IPS-15b (cell line): ENCODE measurements around the gene GRIK5.
"Not testable (repeated sequence)": the region's sequence is repeated elsewhere in the genome, so short reads cannot be mapped to it uniquely, and the experiment has no call there.

ENCODE experiments used
- H3K27me3 ChIP-seq: one replicate; pipeline ENCODE4 v1.6.1; 2013; ENCODE audit warnings: low read length; ENCODE audit not compliant: control insufficient read depth, insufficient read depth
- H3K36me3 ChIP-seq: one replicate; pipeline ENCODE4 v1.6.1; 2013; ENCODE audit warnings: low read length; ENCODE audit not compliant: control insufficient read depth, insufficient read depth
- H3K4me1 ChIP-seq: one replicate; pipeline ENCODE4 v1.6.1; 2013; ENCODE audit warnings: mild to moderate bottlenecking, low read length; ENCODE audit not compliant: control insufficient read depth, insufficient read depth
- H3K4me3 ChIP-seq: one replicate; pipeline ENCODE4 v1.5.1; 2013; ENCODE audit warnings: low read depth, low read length
- H3K9ac ChIP-seq: one replicate; pipeline ENCODE4 v1.6.1; 2013; ENCODE audit warnings: low read depth, mild to moderate bottlenecking, low read length
- H3K9me3 ChIP-seq: one replicate; pipeline ENCODE4 v1.6.1; 2013; ENCODE audit warnings: mild to moderate bottlenecking, low read length; ENCODE audit not compliant: control insufficient read depth, insufficient read depth

GRIK5 gene

GRCh38 chr19:42018503-42019193 lies 51.4 kb downstream of the GRIK5 start:
- Histone ChIP-seq H3K9ac (no peak overlapping the region), H3K27me3 (no peaks in the 10 kb centered on the region), H3K9me3 (no peaks in the 10 kb centered on the region), H3K36me3 (peaks cover 21% of the 10 kb centered on the region), H3K4me3 (no peak overlapping the region), H3K4me1 (no peaks in the 10 kb centered on the region)

GRCh38 chr19:42017040-42017439 lies 53.0 kb downstream of the GRIK5 start:
- H3K27me3 ChIP-seq, result no peaks in the 10 kb centered on the region
- H3K4me3 ChIP-seq, result no peak overlapping the region
- peaks cover 10% of the 10 kb centered on the region for H3K36me3 ChIP-seq
- no peaks in the 10 kb centered on the region for H3K4me1 ChIP-seq
- H3K9ac ChIP-seq, result no peak overlapping the region
- no peaks in the 10 kb centered on the region for H3K9me3 ChIP-seq

GRCh38 chr19:42012747-42013146 lies 57.3 kb downstream of the GRIK5 start:
- not testable (repeated sequence) for H3K9me3 ChIP-seq, H3K36me3 ChIP-seq, H3K4me1 ChIP-seq, H3K4me3 ChIP-seq, H3K27me3 ChIP-seq, H3K9ac ChIP-seq

GRCh38 chr19:42010245-42011126 lies 59.5 kb downstream of the GRIK5 start:
- H3K4me1 ChIP-seq, result no peaks in the 10 kb centered on the region
- H3K4me3 ChIP-seq, result no peak overlapping the region
- no peak overlapping the region for H3K9ac ChIP-seq
- no peaks in the 10 kb centered on the region for H3K27me3 ChIP-seq
- peaks cover 11% of the 10 kb centered on the region for H3K36me3 ChIP-seq
- no peaks in the 10 kb centered on the region for H3K9me3 ChIP-seq

- Histone ChIP-seq H3K27me3 (no peaks in the 10 kb centered on the region), H3K9ac (no peak overlapping the region), H3K36me3 (peaks cover 20% of the 10 kb centered on the region), H3K9me3 (no peaks in the 10 kb centered on the region), H3K4me1 (no peaks in the 10 kb centered on the region), H3K4me3 (no peak overlapping the region)
Observed at GRCh38 chr19:42006569-42006968, 63.4 kb downstream of the GRIK5 start.

- H3K27me3 ChIP-seq, result peaks cover 5% of the 10 kb centered on the region
- H3K9ac ChIP-seq, result no peak overlapping the region
- H3K4me3 ChIP-seq, result no peak overlapping the region
- peaks cover 20% of the 10 kb centered on the region for H3K36me3 ChIP-seq
- no peaks in the 10 kb centered on the region for H3K4me1 ChIP-seq
- no peaks in the 10 kb centered on the region for H3K9me3 ChIP-seq
Observed at GRCh38 chr19:42005504-42005903, 64.5 kb downstream of the GRIK5 start.

- no peak overlapping the region for H3K4me3 ChIP-seq
- peaks cover 20% of the 10 kb centered on the region for H3K36me3 ChIP-seq
Observed at GRCh38 chr19:42003506-42004294, 66.3 kb downstream of the GRIK5 start.

GRCh38 chr19:41999878-42000208 lies 70.2 kb downstream of the GRIK5 start:
- Histone ChIP-seq H3K27me3 (peaks cover 48% of the 10 kb centered on the region), H3K4me1 (peaks cover 3% of the 10 kb centered on the region), H3K4me3 (no peak overlapping the region), H3K9ac (no peak overlapping the region), H3K36me3 (peaks cover 6% of the 10 kb centered on the region), H3K9me3 (no peaks in the 10 kb centered on the region)

More at GRCh38 chr19:42003506-42004294, 66.3 kb downstream of the GRIK5 start:
- H3K27me3 ChIP-seq, result peaks cover 20% of the 10 kb centered on the region
- H3K9ac ChIP-seq, result no peak overlapping the region
- H3K4me1 ChIP-seq, result peaks cover 3% of the 10 kb centered on the region
- no peaks in the 10 kb centered on the region for H3K9me3 ChIP-seq

GRCh38 chr19:41999071-41999877 lies 70.7 kb downstream of the GRIK5 start:
- no peaks in the 10 kb centered on the region for H3K9me3 ChIP-seq
- H3K9ac ChIP-seq, result no peak overlapping the region
- H3K36me3 ChIP-seq, result peaks cover 6% of the 10 kb centered on the region
- peak overlapping the region; percentile 19 for H3K4me3 ChIP-seq
- peaks cover 52% of the 10 kb centered on the region for H3K27me3 ChIP-seq
- peaks cover 3% of the 10 kb centered on the region for H3K4me1 ChIP-seq

- Histone ChIP-seq H3K27me3 (peaks cover 52% of the 10 kb centered on the region), H3K36me3 (peaks cover 6% of the 10 kb centered on the region), H3K9me3 (no peaks in the 10 kb centered on the region), H3K4me3 (peak overlapping the region; percentile 44), H3K9ac (no peak overlapping the region), H3K4me1 (peaks cover 3% of the 10 kb centered on the region)
Observed at GRCh38 chr19:41998246-41999020, 71.6 kb downstream of the GRIK5 start.
